SK-N-SH (cell line): ENCODE data around the gene ZNF385C. TPM values are rescaled to one million over a fixed set of nuclear protein-coding genes. Genes with fewer than 3 reads are reported as not detected.

Experiments used
- CTCF ChIA-PET: fragments of 300-600, 350-600 bp; formaldehyde crosslinking; extraction: SDS; loops from one replicate; lab custom pipeline; 2021; lab: Yijun Ruan, JAX
- POLR2A ChIA-PET: fragments of 350-600 bp; sonication (Branson Sonifier 250); formaldehyde crosslinking; extraction: SDS; loops from one replicate; lab custom pipeline; 2020; ENCODE audit warnings: antibody characterized with exemption, inconsistent platforms; lab: Yijun Ruan, JAX
- DNase-seq: peaks from one replicate; pipeline ENCODE4 v3.0.0; 2012
- H2AFZ ChIP-seq: fragments of 200-600 bp; sonication (generic); 2 replicates; pipeline ENCODE4 v1.8.1; 2016; ENCODE audit warnings: antibody characterized with exemption, mild to moderate bottlenecking, low read depth
- H3F3A ChIP-seq: fragments of 200-600 bp; sonication (generic); replicated peaks from 2 replicates; pipeline ENCODE3; 2016; ENCODE audit warnings: antibody characterized with exemption, mild to moderate bottlenecking; ENCODE audit not compliant: insufficient read depth
- H3K27ac ChIP-seq, 2 experiments: fragments of 200-500 bp in 1 of 2; fragments of 200-600 bp in 1 of 2; sonication (Bioruptor generic) in 1 of 2; sonication (generic), shearing (Covaris generic) in 1 of 2; 2 replicates each; pipeline versions ENCODE4 v1.5.1 to v1.6.1; 2014 to 2016; ENCODE audit warnings: low read depth in 2 of 2, inconsistent platforms in 1 of 2, low read length in 1 of 2, mild to moderate bottlenecking in 1 of 2, mixed read lengths in 1 of 2
- H3K27me3 ChIP-seq: fragments of 200-600 bp; sonication (generic), shearing (Covaris generic); 2 replicates; pipeline ENCODE4 v1.6.1; 2016; ENCODE audit warnings: mixed run types; ENCODE audit not compliant: insufficient read depth
- H3K36me3 ChIP-seq, 2 experiments: fragments of 200-500 bp in 1 of 2; fragments of 200-600 bp in 1 of 2; sonication (Bioruptor generic) in 1 of 2; sonication (generic) in 1 of 2; replicated peaks in 1 of 2; 2 replicates each; pipeline versions ENCODE3 to v1.5.1; 2014 to 2016; ENCODE audit warnings: low read length in 1 of 2, mild to moderate bottlenecking in 1 of 2; ENCODE audit not compliant: insufficient read depth in 2 of 2, control insufficient read depth in 1 of 2
- H3K4me1 ChIP-seq, 2 experiments: fragments of 200-500 bp in 1 of 2; fragments of 200-600 bp in 1 of 2; sonication (Bioruptor generic) in 1 of 2; sonication (generic), shearing (Covaris generic) in 1 of 2; 2 replicates each; pipeline versions ENCODE4 v1.5.1 to v1.6.1; 2014 to 2016; ENCODE audit warnings: low read depth in 1 of 2, low read length in 1 of 2, mixed run types in 1 of 2; ENCODE audit not compliant: insufficient read depth in 2 of 2, control insufficient read depth in 1 of 2
- H3K4me2 ChIP-seq: fragments of 200-600 bp; sonication (generic), shearing (Covaris generic); 2 replicates; pipeline ENCODE4 v1.6.1; 2017; ENCODE audit warnings: mixed run types
- H3K4me3 ChIP-seq, 2 experiments: fragments of 200-500 bp in 1 of 2; fragments of 200-600 bp in 1 of 2; sonication (Bioruptor generic) in 1 of 2; sonication (generic), shearing (Covaris generic) in 1 of 2; 2 replicates each; pipeline versions ENCODE4 v1.5.1 to v1.8.1; 2014 to 2016; ENCODE audit warnings: low read depth in 2 of 2, inconsistent platforms in 1 of 2, low read length in 1 of 2, mild to moderate bottlenecking in 1 of 2, mixed read lengths in 1 of 2, moderate library complexity in 1 of 2
- H3K79me2 ChIP-seq: fragments of 200-600 bp; sonication (generic); 2 replicates; pipeline ENCODE4 v1.8.1; 2017; ENCODE audit warnings: mild to moderate bottlenecking; ENCODE audit not compliant: insufficient read depth
- H3K9ac ChIP-seq: fragments of 200-600 bp; sonication (generic); 2 replicates; pipeline ENCODE4 v1.6.1; 2017; ENCODE audit warnings: mixed run types
- H3K9me2 ChIP-seq: fragments of 200-600 bp; sonication (generic); 2 replicates; pipeline ENCODE4 v1.6.1; 2017; ENCODE audit warnings: mixed run types
- H3K9me3 ChIP-seq: fragments of 200-600 bp; sonication (generic); 2 replicates; pipeline ENCODE4 v1.6.1; 2017; ENCODE audit warnings: mixed run types, mild to moderate bottlenecking, moderate library complexity
- H4K20me1 ChIP-seq: fragments of 200-600 bp; sonication (generic); 2 replicates; pipeline ENCODE4 v1.6.1; 2017; ENCODE audit warnings: mild to moderate bottlenecking, mixed run types; ENCODE audit not compliant: insufficient read depth
- ELF1 ChIP-seq: IDR thresholded peaks from 2 replicates; pipeline ENCODE4 v1.4.0; 2012
- EZH2phosphoT487 ChIP-seq: fragments of 200-600 bp; sonication (generic); IDR thresholded peaks from 2 replicates; pipeline ENCODE4 v1.6.1; 2017; ENCODE audit warnings: low read depth, mixed run types, mild to moderate bottlenecking, antibody characterized with exemption, moderate library complexity, borderline replicate concordance
- FOXJ3 ChIP-seq: sonication (generic); formaldehyde crosslinking; IDR thresholded peaks from 2 replicates; pipeline ENCODE4 v1.5.1; 2020; ENCODE audit warnings: mild to moderate bottlenecking, missing genetic modification reagents
- FOXM1 ChIP-seq: IDR thresholded peaks from 2 replicates; pipeline ENCODE4 v1.4.0; 2012; ENCODE audit warnings: low read depth, mild to moderate bottlenecking
- JUND ChIP-seq: IDR thresholded peaks from 2 replicates; pipeline ENCODE4 v1.4.0; 2012
- MAX ChIP-seq: IDR thresholded peaks from 2 replicates; pipeline ENCODE4 v1.4.0; 2012; ENCODE audit warnings: low read depth
- MEF2A ChIP-seq: IDR thresholded peaks from 2 replicates; pipeline ENCODE4 v1.4.0; 2012; ENCODE audit warnings: low read depth, borderline replicate concordance
- POLR2AphosphoS5 ChIP-seq: IDR thresholded peaks from 2 replicates; pipeline ENCODE4 v1.6.1; 2012; ENCODE audit warnings: low read depth, low read length
- REST ChIP-seq: IDR thresholded peaks from 2 replicates; pipeline ENCODE4 v1.6.1; 2012; ENCODE audit warnings: mild to moderate bottlenecking, low read depth, low read length, moderate library complexity
- RFX5 ChIP-seq: IDR thresholded peaks from 2 replicates; pipeline ENCODE4 v1.6.1; 2012; ENCODE audit warnings: mild to moderate bottlenecking, improper control_type of control experiment, low read length
- RXRA ChIP-seq: IDR thresholded peaks from 2 replicates; pipeline ENCODE4 v1.4.0; 2012; ENCODE audit warnings: low read depth, mild to moderate bottlenecking, borderline replicate concordance
- TAF1 ChIP-seq: IDR thresholded peaks from 2 replicates; pipeline ENCODE4 v1.6.1; 2012; ENCODE audit warnings: low read depth, mild to moderate bottlenecking, low read length, moderate library complexity, borderline replicate concordance
- TCF12 ChIP-seq: IDR thresholded peaks from 2 replicates; pipeline ENCODE4 v1.4.0; 2012
- YY1 ChIP-seq: IDR thresholded peaks from 2 replicates; pipeline ENCODE4 v1.4.0; 2012; ENCODE audit warnings: low read depth, mild to moderate bottlenecking
- WGBS: methylation state at CpG from one replicate; pipeline ENCODE4 v1.1.6; 2017; ENCODE audit warnings: low lambda C conversion rate; 5-methylcytosine and 5-hydroxymethylcytosine counted together
- polyA plus RNA-seq, 3 experiments: library from polyadenylated mRNA; depleted of rRNA; stranded (reverse); fragments of >200 nt; gene quantifications; 2 replicates each; pipeline ENCODE4 v1.2.3, GENCODE V29; 2012
- TF ChIP-seq, protein P1 (sequence below): IDR thresholded peaks from 2 replicates; pipeline ENCODE4 v1.4.0; 2012; ENCODE audit warnings: low read depth, borderline replicate concordance
- TF ChIP-seq, protein P2 (sequence below): fragments of 150-350 bp; IDR thresholded peaks from 2 replicates; pipeline ENCODE4 v1.6.1; 2016; ENCODE audit warnings: mild to moderate bottlenecking, low read depth, low read length

ZNF385C gene
- polyA plus RNA-seq, 1 of the 3 experiments (the other 2 are of a cell fraction): 0.05 TPM

DNA sequence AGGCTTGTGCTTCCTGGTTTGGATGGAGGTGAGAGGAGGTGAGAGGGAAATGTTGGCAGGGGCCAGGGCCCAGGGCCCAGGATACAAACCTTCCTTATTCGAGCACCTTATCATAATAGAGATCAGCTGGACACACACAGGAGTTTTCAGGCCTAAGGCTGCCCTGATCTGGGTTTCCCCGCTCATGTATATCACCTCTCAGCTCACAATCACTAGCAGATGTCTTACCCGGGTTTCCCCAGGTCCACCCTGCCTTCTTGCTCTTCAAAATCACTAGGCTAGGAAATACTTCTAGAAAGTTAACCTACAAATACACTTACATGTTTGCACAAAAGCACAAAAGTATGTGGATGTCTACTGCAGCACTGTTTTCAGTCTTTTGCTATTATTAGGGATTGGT lies 28.6 kb upstream of the ZNF385C start:
- H3K79me2 ChIP-seq: peaks cover 24% of the 10 kb centered on the region
- no peak overlapping the region for H3K9ac ChIP-seq
- no peaks in the 10 kb centered on the region for H3K9me2 ChIP-seq
- DNase-seq: no peak
- no peak overlapping the region for H3K27ac ChIP-seq
- H3K9me3 ChIP-seq: no peaks in the 10 kb centered on the region
- WGBS: 68% methylated on average over 3 of the region's 3 CpGs
- H4K20me1 ChIP-seq: peaks cover 15% of the 10 kb centered on the region
- H3K4me2 ChIP-seq: no peak overlapping the region
- H2AFZ ChIP-seq: no peak overlapping the region
- peaks cover 3% of the 10 kb centered on the region for H3F3A ChIP-seq
- no peak for TF ChIP-seq RFX5
- TF ChIP-seq REST: no peak
- no peak for TF ChIP-seq POLR2AphosphoS5
- TF ChIP-seq ELF1: no peak
- TF ChIP-seq FOXM1: no peak
- TF ChIP-seq, all 33 proteins: peak for 0
- ChIA-PET CTCF (interaction anchor here (1.1 kb wide), 1 partner anchor 9 kb away, joined by 3 read pairs; no protein-coding TSS in a partner anchor), POLR2A (no interaction called here)
- no peak overlapping the region for H3K4me3 ChIP-seq
- H3K4me1 ChIP-seq: peaks cover 0 to 6% of the 10 kb centered on the region in 2 experiments; a peak in 2 of 4 replicates
- H3K36me3 ChIP-seq: peaks cover 39 to 50% of the 10 kb centered on the region in 2 experiments
- no peaks in the 10 kb centered on the region for H3K27me3 ChIP-seq

- Histone ChIP-seq H3K36me3 (peaks cover 33 to 47% of the 10 kb centered on the region in 2 experiments), H4K20me1 (peaks cover 3% of the 10 kb centered on the region; the same call in 1 of the 2 replicates), H3K9ac (no peak overlapping the region), H3K27ac (no peak overlapping the region), H3K9me3 (no peaks in the 10 kb centered on the region), H3K27me3 (no peaks in the 10 kb centered on the region), H3F3A (peaks cover 3% of the 10 kb centered on the region), H3K79me2 (peaks cover 12% of the 10 kb centered on the region), H3K4me1 (peaks cover 0 to 4% of the 10 kb centered on the region in 2 experiments; a peak in 1 of 4 replicates), H3K4me3 (no peak overlapping the region), H2AFZ (no peak overlapping the region), H3K4me2 (no peak overlapping the region), H3K9me2 (no peaks in the 10 kb centered on the region)
- no peak for DNase-seq
- TF ChIP-seq RXRA (no peak), ELF1 (no peak), POLR2AphosphoS5 (no peak), FOXJ3 (CRISPR knock-in tag) (no peak), JUND (no peak), MAX (no peak), TAF1 (no peak), EZH2phosphoT487 (no peak), TCF12 (no peak), YY1 (no peak), MEF2A (no peak)
- TF ChIP-seq, protein P1, sequence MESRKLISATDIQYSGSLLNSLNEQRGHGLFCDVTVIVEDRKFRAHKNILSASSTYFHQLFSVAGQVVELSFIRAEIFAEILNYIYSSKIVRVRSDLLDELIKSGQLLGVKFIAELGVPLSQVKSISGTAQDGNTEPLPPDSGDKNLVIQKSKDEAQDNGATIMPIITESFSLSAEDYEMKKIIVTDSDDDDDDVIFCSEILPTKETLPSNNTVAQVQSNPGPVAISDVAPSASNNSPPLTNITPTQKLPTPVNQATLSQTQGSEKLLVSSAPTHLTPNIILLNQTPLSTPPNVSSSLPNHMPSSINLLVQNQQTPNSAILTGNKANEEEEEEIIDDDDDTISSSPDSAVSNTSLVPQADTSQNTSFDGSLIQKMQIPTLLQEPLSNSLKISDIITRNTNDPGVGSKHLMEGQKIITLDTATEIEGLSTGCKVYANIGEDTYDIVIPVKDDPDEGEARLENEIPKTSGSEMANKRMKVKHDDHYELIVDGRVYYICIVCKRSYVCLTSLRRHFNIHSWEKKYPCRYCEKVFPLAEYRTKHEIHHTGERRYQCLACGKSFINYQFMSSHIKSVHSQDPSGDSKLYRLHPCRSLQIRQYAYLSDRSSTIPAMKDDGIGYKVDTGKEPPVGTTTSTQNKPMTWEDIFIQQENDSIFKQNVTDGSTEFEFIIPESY: no peak
- TF ChIP-seq, protein P2, sequence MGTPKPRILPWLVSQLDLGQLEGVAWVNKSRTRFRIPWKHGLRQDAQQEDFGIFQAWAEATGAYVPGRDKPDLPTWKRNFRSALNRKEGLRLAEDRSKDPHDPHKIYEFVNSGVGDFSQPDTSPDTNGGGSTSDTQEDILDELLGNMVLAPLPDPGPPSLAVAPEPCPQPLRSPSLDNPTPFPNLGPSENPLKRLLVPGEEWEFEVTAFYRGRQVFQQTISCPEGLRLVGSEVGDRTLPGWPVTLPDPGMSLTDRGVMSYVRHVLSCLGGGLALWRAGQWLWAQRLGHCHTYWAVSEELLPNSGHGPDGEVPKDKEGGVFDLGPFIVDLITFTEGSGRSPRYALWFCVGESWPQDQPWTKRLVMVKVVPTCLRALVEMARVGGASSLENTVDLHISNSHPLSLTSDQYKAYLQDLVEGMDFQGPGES: no peak
- WGBS: 87% methylated on average over 12 of the region's 12 CpGs
- ChIA-PET POLR2A (no interaction called here), CTCF (no interaction called here)
These were observed 27.3 kb upstream of the ZNF385C start for GRCh38 chr17:42125565-42125964.
